NCI-H524 treated with DMSO at 0.1 percent for 48 hours (cell line): ENCODE results near the gene TNXB.

ENCODE experiments used
- DNase-seq: peaks from one replicate; lab custom pipeline; 2025; lab: John Stamatoyannopoulos, UW

TNXB gene

DNA sequence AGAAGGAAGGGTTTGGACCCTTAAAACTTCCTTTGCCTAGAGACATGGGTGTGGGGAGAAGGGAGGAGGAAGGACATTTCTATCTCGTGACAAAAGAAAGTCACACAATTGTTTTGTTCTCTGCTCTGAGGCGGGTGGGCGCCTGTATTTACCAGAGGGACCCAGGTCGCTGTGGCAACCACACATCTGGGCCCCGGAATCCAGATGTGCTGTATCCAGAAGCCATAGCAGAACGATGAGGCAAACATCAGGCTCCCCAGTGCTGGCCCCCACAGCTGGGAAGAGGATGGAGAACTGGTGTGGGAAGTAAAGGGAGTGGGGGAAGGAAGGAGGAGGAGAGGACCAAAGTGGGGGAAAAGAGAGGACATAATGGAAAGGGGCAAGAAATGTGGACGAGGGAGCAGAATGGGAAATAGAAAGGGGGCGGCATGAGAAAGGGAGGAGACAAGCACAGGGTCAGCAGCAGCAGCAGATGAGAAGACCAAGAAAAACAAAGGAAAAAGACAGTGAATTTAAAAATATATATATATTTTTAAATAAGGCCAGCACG is 3.4 kb upstream of the TNXB start:
- DNase-seq = no peak

DNA sequence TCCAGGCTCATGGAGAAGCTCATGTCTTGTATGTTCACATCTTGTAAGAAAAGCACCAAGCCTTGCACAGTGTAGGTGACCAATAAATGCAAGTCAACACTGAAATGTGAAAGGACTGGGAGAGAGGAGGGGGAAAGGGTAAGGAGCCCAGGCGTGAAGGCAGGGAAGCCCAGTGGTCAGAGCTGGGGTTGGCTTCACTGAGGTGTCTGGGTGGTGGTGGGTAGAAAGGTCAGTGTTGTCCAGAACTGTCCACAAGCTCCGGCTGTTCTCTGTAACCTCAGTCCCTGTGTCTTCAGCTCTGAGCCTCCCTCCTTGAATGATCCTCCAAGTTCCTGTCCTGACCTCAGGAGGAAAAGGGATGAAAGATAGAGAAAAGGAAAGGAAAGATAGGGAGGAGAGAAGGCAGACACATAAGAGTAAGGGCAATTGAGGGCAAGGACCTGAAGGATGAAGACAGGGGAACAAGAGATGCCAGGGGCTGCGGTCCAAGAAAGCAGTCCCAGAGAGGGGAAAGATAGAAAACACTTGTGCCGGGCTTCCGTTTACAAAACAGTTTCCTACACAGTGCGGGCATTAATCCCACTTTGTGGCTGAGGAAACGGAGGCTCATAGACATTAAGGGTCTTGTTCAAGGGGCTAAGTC is 2.4 kb upstream of the TNXB start:
- no peak for DNase-seq

DNA sequence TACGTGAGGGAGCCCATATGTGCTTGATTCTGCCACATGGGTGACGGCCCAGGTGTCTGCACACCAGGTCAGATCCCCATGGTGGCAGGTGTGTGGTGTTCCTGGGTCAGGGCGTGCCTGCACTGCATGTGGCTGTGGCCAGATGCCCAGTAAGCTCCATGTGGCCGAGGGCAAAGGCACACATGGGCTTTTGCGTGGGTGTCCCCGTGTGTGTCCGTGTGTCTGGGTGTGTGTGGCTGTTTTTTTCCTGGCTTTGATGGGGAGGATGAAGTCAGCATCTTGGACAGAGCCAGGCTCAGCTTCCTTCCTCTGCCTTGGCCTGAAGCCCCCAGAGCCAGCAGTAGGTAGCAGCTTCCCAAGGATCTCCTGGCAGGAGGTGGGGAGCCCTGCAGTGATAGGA is 1.5 kb upstream of the TNXB start:
- no peak for DNase-seq

DNA sequence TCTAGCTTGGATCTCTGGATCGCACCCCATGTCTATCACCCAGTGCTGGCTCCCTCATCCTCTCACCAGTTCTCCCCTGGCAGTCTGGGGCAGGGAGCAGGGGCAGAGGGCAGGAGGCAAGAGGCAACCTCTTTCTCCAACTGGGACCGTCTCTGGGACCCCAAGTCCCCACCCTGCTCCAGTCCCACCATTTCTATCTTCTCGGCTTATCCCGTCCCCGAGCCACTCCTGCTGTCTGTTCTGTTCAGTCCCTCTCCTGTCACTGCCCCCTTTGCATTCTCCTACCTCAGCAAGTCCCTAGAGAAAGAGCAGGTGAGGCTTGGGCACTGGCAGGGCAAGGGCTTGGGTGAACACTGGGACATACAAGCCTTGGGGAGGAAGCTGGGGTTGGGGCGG is 625 bp upstream of the TNXB start:
- no peak for DNase-seq

DNA sequence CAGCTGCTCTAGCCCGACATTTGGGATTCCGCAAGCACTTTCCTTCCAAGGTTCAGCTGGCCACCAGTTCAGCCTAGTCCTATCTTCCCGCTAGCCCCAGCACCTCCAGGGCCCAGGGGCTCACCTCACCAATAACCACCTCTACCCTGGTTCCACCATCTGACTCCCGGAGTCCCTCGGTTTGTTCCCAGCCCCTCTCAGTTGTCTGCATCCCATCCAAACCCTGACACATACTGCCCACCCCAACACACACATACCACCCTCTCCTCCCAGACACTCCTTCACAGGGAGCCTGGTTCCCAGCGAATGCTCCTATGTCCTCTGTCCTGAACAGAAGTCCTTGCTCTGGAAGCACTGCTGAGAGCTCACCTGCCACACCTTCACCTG is 418 bp downstream of the TNXB start:
- DNase-seq = no peak

DNA sequence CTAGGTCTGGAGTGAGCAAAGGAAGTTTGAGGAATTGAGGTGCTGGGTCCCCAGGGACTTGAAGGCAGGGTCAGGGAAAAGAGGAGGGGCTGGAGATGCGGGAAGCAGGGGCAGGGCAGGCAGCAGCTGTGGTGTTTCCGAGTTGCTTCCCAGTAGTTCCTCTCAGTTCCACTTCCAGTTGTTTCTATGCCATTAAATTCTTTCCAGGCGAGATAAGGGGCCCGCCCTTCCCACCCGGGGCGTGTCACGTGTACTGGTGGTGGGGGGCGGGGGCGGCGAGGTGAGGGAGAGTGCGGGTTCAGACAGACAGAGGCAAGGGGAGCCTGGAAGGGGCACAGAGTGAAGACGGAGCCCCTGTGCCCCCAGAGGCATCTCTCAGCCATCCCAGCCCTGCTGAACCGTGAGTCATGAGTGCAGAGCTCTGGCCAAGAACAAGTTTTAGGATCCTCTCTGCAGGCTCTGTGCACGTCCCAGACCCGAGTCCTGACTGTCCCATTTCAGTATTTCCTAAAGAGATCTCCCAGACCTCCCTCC is 977 bp downstream of the TNXB start:
- no peak for DNase-seq

DNA sequence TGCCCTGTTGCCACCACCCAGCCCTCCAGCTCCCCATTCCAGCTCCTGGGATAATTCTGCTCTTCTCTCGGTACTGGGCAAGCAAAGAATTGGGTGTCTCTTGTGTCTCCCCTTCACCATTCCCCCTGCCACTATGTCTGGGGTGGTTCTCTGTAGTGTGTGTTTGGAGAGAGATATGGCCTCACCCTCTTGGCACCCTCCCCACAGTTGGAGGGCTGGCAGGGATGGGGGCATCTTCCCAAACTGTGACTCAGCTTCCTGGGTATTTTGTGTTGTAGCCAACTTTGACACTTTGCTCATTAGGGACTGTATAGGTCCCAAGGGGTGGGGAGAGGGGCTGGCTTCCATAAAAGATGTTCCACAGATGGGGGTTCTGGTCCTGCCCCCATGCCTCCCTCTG is 1.7 kb downstream of the TNXB start:
- no peak for DNase-seq

DNA sequence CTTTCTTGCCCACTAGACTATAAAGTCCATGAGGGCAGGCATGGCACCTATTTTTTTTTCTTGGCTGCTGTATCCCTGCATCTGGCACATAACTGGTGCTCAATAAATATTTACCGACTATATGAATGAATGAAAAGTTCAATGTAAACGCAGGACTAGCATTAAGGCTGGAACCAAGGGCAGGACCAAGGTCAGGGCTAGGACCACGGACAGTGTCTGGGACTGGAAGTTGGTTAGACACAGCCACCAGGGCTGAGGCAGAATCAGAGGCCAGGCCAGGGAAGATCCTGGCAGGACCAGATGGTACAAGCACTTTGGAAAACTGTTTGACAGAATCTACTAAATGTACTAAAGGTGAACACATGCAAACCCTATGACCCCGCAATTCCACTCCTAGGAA is 3.7 kb downstream of the TNXB start:
- DNase-seq = no peak

DNA sequence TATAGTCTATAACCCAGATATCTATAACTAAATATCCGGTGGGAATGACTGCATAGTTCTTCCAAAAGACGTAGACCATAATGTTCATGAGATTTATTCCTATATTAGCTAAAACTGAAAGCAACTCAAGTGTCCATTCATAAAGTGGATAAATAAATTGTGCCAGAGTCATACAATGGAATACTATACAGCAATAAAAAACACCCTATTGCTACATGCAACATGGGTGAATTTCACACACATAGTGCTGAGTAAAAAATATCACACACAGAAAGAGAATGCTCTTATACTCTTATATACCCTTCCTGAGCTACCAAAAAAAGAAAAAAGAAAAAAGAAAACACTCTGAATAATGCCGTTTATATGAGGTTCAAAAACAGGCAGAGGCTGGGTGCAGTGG is 6.9 kb downstream of the TNXB start:
- DNase-seq = no peak

DNA sequence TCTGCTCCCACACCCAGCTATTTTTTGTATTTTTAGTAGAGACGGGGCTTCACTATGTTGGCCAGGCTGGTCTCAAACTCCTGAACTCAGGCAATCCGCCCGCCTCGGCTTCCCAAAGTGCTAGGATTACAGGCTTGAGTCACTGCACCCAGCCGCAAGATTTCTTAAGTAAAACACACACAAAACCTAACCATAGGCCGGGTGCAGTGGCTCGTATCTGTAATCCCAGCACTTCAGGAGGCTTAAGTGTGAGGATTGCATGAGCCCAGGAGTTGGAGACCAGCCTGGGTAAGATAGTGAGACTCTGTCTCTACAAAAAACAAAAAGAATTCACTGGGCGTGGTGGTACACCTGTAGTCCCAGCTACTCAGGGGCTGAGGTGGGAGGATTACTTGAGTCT is 8.9 kb downstream of the TNXB start:
- DNase-seq = peak; percentile 1

DNA sequence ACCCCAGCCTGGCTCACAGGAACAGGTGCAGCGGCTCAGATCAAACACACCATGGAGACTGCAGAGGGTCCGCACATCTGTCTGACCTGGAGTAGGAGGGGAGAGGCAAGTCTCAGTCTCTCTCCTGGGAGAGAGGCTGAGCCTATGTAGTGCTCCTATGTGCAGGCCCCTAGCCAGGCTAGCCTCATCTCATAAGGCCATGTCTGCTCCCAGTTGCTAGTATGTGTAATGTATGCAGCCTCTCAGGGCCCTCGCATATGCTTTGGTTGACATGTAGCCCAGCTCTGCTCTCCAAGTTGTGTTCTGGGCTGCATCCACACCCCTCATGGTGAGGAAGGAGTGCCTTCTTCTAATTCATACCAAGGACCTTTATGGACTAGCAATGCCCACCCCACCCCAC is 11.8 kb downstream of the TNXB start:
- DNase-seq = no peak

DNA sequence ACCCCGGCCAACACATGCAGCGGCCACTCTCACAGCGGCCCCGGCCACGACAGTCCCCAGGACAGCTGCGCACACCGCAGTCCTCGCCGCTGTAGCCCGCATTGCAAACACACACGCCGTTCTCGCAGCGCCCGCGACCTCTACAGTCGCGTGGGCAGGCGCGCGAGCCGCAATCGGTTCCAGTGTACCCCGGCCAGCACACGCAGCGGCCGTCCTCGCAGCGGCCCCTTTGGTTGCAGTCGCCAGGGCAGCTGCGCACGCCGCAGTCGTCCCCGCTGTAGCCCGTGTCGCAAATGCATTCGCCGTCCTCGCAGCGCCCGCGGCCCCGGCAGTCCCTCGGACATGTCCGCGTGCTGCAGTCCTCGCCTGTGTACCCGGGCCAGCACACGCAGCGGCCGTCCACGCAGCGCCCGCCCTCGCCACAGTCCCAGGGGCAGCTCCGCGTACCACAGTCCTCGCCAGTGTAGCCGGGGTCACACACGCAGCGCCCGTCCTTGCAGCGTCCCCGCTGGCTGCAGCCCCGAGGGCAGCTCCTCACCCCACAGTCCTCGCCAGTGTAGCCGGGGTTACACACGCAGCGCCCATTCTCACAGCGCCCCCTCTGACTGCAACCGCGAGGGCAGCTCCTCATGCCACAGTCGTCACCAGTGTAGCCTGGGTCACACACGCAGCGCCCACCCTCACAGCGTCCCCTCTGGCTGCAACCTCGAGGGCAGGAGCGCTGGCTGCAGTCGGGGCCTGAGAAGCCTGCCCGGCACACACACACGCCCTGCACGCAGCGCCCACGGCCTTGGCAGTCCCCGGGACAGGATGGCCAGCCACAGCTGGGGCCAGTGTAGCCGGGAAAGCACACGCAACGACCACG is 12.5 kb downstream of the TNXB start:
- DNase-seq = no peak

DNA sequence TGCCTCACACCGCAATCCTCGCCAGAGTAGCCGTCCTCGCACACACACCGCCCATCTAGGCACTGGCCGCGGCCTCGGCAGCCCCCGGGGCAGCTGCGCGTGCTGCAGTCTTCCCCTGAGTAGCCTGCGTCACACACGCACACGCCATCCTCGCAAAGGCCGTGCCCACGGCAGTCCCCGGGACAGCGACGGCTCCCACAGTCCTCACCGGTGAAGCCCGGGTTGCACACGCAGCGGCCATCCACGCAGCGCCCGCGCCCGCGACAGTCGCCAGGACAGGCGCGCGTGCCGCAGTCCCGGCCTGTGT is 13.1 kb downstream of the TNXB start:
- no peak for DNase-seq

DNA sequence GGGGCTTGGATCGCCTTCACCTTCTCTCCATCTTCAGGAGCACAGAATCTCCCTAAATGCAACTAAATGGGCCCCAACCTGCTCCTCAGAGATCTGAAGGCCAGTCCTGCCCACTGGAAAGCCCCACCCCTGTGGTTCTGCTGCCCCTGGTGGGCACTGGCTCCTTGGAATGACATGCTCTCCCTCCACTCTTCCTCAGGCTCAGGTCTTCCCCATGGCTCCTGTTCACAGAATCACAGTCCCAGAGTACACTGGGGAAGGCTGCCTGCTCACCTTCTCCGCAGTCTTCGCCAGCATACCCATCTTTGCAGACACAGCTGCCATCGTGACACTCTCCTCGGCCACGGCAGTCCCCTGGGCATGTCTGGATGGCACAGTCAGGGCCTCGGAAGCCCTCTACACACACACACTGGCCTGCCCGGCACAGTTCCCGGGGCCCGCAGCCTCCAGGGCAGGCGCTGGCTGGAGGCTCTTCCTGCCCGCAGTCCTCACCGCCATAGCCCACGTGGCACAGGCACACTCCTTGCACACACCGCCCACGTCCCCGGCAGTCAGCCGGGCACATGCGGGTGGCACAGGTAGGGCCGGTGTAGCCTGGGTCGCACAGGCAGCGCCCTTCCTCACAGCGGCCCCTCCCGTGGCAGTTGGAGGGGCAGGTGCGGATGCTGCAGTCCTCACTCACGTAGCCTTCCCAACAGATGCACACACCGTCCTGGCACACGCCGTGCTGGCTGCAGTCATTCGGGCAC is 13.6 kb downstream of the TNXB start:
- DNase-seq = no peak

DNA sequence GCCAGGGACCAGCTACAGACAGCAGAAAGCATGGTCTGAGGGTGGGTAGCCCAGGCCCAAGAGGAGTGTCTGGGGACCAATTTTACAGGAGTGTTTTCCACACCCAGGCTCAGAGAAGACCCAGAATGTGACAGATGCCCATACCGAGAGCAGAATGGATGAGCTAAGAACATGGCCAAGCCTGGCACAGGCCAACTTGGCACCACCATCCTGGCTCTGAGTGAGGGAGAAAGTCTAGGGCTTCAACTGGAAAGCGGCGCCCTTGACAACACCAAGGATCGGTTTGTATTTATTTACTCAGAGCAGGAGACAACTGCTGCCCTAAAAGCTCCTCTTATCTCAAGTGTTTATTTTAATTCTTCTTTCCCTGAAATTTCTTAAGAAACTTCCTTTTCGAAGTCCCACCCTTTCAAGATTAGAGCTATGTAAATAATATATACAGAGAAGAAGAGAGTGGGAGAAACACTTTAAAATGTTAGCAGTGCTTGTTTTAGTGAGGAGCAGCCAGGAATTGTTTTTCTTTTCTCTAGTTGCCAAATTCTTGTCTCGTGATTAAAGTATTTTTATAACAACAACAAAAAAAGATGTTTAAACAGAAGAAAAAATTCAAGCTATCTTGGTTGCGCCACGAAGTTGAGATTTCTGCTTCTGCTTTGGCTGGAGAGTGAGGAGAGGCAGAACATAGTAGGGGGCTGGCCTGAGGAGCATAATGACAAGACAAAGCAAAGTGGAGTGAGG is 16.2 kb downstream of the TNXB start:
- DNase-seq = no peak

DNA sequence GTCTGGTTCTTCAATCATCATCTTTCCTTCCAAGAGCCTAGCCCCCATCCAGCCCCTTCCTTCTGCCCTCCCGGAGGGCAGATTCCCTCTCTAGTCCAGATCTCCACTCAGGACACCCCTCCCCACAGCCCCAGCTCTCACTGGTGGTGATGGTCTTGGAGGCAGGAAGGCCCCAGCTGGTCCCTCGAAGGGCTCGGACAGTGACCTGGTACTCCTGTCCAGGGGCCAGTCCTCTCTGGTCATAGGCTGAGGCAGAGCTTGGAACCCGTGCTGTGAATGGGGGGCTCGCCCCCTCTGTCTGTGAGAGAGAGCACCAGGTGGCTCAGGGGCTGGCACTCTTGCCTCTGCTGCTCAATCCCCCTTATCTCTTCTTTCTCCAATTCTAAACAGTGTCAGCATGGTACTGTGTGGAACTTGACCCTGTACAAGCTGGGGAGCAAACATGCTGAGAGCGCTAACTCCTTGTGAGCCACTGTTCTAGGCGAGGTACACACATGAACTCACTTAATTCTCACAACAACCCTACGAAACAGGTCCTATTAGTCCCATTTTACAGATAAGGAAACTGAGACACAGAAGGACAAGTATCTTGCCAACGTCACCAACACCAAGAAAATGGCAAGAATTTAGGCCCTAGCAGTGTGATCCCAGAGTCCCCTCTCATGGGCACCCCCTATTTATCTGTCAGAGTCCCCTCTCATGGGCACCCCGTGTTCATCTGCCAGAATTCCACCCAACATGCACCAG is 19.9 kb downstream of the TNXB start:
- no peak for DNase-seq

DNA sequence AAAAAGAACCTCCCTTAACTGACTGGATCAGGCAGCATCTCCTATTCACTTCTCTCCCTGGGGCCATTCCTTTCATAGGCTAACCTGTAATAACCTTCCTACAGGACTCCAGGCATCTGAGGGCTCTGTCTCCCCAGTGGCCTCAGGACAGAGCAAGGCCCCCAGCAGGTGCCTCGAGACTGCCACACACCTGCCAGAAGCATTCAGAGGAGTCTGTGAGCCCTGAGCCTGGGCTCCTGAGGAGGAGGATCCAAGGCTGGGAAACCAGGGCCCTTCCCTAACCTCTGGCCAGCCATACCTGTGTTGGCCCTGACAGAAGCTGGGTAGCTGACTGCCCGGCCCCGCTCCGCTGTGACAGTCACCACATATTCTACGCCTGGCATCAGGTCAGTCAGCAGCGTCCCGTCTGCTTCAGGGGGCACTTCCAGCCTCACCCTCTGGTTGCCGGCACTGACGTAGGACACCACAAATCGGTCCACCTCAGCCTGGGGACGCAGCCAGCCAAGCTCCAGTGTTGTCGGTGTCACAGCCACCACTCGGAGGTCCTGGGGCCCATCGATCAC is 20.6 kb downstream of the TNXB start:
- no peak for DNase-seq

DNA sequence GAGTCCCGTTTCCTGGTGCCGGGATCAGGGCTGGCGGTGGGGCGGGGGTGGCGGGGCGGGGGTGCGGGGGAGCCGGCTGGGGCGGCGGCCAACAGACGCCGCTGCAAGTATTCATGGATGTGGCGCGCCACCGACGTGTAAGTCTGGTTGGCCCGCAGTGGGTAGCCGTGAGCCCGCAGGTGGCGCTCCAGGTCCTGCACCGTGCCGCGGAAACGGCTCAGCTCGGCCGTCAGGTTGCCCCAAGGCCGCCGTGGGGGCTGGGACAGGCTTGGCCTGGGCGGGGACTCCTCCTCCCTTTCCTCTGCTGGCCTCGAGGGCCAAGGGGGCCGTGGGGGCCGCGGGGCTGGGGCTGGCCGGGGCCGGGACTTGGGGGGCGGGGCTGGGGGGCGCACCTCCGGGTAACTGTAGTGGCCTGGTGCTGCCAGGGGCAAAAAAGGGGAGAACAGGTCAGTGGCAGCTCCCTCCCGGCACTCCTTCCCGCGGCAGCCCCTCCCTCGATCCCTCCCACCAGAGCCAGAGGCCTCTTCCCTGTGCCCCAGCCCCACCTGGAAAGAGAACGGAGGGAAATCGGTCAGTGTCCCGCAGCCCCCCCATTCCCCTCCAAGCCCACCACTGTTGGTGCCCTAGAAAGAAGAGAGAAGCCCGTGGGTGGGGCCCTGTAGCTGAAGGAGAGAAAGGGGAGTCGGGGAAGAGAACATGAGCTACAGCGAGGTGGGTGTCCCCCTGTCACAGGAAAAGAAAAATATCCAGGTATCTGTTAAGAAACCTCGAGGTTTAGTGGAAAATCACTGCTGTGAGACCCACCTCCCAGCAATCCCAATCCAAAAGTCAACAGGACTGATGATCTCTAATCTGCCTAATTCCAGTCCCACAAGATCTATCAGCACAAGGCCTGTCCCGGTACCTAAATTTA is 21.3 kb downstream of the TNXB start:
- DNase-seq = peak; percentile 4

DNA sequence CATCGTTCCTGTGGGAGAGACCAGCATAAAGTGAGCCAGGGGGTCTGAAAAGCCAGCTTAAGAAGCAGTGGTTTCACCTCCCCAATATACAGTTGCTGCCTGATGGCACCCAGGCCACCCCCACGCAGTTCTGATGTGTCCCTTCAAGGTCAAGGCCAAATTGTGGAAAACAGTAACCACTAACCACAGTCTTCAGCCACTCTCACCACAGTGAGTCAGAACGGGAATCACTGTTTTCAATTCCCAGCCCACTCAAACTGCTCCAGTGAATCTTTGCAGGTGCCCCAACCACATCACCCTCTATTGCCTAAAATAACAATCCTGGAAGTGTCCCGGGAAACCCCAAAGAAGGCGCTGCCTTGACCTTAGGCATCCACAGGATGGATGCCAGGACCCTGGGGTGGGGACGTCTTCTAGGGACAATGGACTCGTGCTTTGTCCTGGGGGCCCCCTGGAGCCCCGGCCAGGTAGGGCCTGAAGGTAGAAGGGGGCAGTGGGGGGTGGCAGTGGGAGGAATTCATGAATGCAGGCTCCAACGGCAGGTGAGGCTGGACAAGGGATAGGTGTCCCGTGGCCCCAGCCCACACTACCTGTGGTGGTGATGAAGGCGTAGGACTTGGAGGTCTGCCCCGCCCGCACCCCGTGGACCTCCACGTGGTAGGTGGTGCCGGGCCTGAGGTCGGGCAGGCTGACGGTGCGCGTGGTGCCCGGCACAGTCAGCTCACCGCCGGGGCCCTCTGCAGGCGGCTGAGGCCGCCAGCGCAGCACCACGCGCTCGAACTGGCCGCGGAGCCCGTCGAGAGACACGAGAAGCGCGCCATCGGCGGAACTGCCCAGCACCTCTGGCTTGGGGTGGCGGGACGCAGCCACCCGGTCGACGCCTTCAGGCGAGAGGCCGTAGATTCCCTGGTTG is 22.2 kb downstream of the TNXB start:
- no peak for DNase-seq
